Fibroblast of pulmonary artery (primary cell): ENCODE data around the gene FOXO6.
"Not testable (repeated sequence)": the region's sequence is repeated elsewhere in the genome, so short reads cannot be mapped to it uniquely, and the experiment has no call there.

Source experiments
- DNase-seq: peaks from one replicate; pipeline ENCODE4 v3.0.0-alpha.2; 2010; ENCODE audit warnings: low read depth
- H3K4me3 ChIP-seq: replicated peaks from 2 replicates; pipeline ENCODE4 v1.5.1; 2011; ENCODE audit warnings: low read depth, mild to moderate bottlenecking, control low read depth, low read length, moderate library complexity
- CTCF ChIP-seq: IDR thresholded peaks from 2 replicates; pipeline ENCODE4 v1.5.1; 2011; ENCODE audit warnings: mild to moderate bottlenecking, control low read depth, low read length, inconsistent platforms; ENCODE audit errors: missing control alignments

FOXO6 gene

DNA sequence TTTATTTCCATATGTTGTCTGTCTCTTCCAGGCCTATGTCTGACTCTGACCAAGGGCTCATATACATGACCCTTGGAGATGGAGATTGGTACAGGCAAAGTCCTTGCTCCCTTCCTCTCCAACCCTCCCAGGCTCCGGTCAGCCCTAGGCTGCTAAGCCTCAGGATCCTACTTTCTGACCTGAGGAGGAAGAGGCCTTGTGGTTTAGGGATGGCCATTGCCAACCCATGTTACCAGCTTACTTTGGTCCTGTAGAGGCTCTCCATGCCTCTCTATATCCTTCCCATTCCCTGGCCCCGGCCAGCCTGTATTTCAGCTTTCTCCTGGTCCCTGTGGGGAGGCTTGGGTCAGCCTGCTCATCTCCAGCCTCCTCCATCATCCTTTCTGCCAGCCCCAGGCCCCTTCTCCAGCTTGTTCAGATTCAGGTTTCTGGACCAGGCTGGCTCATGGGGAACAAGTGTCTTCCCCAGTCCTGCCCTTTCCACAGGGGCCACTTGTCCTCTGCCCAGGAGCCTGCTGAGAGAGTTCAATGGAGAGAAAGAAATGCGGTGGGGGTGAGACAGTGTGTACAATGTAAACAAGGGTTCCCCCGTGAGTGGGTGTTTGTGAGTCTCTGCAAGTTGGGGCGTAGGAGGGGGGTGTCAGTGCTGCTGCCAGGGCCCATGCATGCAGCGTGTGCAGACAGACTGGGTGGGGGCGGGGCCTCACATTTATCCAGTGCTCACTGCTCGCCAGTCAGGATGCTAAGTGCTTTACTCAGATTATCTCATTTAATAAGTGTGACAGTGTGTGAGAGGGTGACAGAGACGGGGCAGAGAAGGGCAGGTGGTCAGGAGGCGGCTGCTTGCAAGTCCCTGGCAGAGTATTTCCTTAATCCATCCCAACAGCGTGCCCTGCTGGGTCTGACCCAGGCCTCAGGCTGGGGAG lies 31.3 kb upstream of the FOXO6 start:
- H3K4me3 ChIP-seq = no peak overlapping the region
- DNase-seq = no peak
- TF ChIP-seq CTCF = no peak

GRCh38 chr1:41330588-41331545 lies 30.4 kb upstream of the FOXO6 start:
- H3K4me3 ChIP-seq = no peak overlapping the region
- peak; percentile 23 for TF ChIP-seq CTCF

GRCh38 chr1:41331546-41331917 lies 29.7 kb upstream of the FOXO6 start:
- no peak for DNase-seq
- no peak for TF ChIP-seq CTCF
- H3K4me3 ChIP-seq = no peak overlapping the region

More at GRCh38 chr1:41330588-41331545, 30.4 kb upstream of the FOXO6 start:
- no peak for DNase-seq

GRCh38 chr1:41332161-41332560 lies 29.1 kb upstream of the FOXO6 start:
- H3K4me3 ChIP-seq, DNase-seq: not testable (repeated sequence)

DNA sequence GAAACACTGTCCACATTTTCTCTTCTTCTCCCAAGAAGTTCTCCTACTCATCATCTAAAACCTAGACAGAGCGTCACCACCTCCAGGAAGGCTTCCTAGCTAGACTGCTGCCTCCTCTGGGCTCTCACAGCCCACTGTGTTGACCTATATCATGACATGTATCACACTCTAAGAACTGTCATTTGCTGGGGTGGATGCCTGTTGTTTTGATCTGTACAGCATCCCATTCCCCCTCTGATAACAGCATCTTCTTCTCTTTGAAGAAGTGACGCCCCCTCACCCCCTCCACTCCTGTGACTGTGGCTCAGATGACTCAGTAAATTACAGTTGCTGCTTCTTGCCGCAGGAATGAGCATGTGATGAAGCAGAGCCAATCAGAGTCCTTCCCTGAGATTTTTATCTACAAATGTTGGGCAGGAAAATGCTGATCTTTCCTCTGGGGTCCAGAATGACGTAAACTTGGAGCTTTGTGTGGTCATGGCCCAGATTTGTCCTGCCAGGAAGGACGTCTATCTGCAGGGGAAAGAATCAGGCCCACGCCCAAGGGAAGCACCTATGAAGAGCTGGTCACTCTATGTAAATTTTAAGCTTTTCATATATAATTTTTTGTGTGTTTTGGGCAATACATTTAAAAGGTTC lies 28.0 kb upstream of the FOXO6 start:
- no peak overlapping the region for H3K4me3 ChIP-seq
- DNase-seq = peak; percentile 73
- no peak for TF ChIP-seq CTCF

GRCh38 chr1:41338820-41339219 lies 22.4 kb upstream of the FOXO6 start:
- no peak overlapping the region for H3K4me3 ChIP-seq
- no peak for TF ChIP-seq CTCF
- no peak for DNase-seq
